ENCODE measurements around the gene NFIX.

The NFIX gene

GRCh38 chr19:13095934-13096927, 101.0 kb downstream of the NFIX start:
- H3K4me3 ChIP-seq (ENCODE audit: low read length), result no peak overlapping the region
- H3K27me3 ChIP-seq (ENCODE audit: control insufficient read depth, insufficient read depth, low read length), result no peaks in the 10 kb centered on the region
- peaks cover 37% of the 10 kb centered on the region for H3K4me1 ChIP-seq (ENCODE audit: control insufficient read depth, insufficient read depth, low read length)
- H3K9me3 ChIP-seq (ENCODE audit: control insufficient read depth, low read length), result no peaks in the 10 kb centered on the region
- H3K36me3 ChIP-seq (ENCODE audit: control insufficient read depth, insufficient read depth, low read length), result no peaks in the 10 kb centered on the region
- no peak overlapping the region for H3K9ac ChIP-seq (ENCODE audit: low read length)

- H3K9me3 ChIP-seq (ENCODE audit: control insufficient read depth, low read length), result no peaks in the 10 kb centered on the region
- no peaks in the 10 kb centered on the region for H3K36me3 ChIP-seq (ENCODE audit: control insufficient read depth, insufficient read depth, low read length)
- no peak overlapping the region for H3K9ac ChIP-seq (ENCODE audit: low read length)
- no peak overlapping the region for H3K4me3 ChIP-seq (ENCODE audit: low read length)
- no peaks in the 10 kb centered on the region for H3K27me3 ChIP-seq (ENCODE audit: control insufficient read depth, insufficient read depth, low read length)
- H3K4me1 ChIP-seq (ENCODE audit: control insufficient read depth, insufficient read depth, low read length), result peaks cover 45% of the 10 kb centered on the region
These were observed 101.8 kb downstream of the NFIX start for GRCh38 chr19:13097033-13097462.

- no peaks in the 10 kb centered on the region for H3K36me3 ChIP-seq (ENCODE audit: control insufficient read depth, insufficient read depth, low read length)
- no peak overlapping the region for H3K4me3 ChIP-seq (ENCODE audit: low read length)
- no peaks in the 10 kb centered on the region for H3K9me3 ChIP-seq (ENCODE audit: control insufficient read depth, low read length)
- H3K27me3 ChIP-seq (ENCODE audit: control insufficient read depth, insufficient read depth, low read length), result no peaks in the 10 kb centered on the region
- H3K9ac ChIP-seq (ENCODE audit: low read length), result no peak overlapping the region
- peaks cover 48% of the 10 kb centered on the region for H3K4me1 ChIP-seq (ENCODE audit: control insufficient read depth, insufficient read depth, low read length)
These were observed 102.4 kb downstream of the NFIX start for GRCh38 chr19:13097463-13098258.

- Histone ChIP-seq H3K4me1 (ENCODE audit: control insufficient read depth, insufficient read depth, low read length) (peaks cover 48% of the 10 kb centered on the region), H3K9me3 (ENCODE audit: control insufficient read depth, low read length) (no peaks in the 10 kb centered on the region), H3K36me3 (ENCODE audit: control insufficient read depth, insufficient read depth, low read length) (no peaks in the 10 kb centered on the region), H3K27me3 (ENCODE audit: control insufficient read depth, insufficient read depth, low read length) (no peaks in the 10 kb centered on the region), H3K4me3 (ENCODE audit: low read length) (no peak overlapping the region), H3K9ac (ENCODE audit: low read length) (peak overlapping the region; percentile 55)
These were observed 103.2 kb downstream of the NFIX start for GRCh38 chr19:13098277-13099072.

GRCh38 chr19:13099073-13099999, 104.1 kb downstream of the NFIX start:
- H3K9me3 ChIP-seq (ENCODE audit: control insufficient read depth, low read length), result no peaks in the 10 kb centered on the region
- no peak overlapping the region for H3K4me3 ChIP-seq (ENCODE audit: low read length)
- no peaks in the 10 kb centered on the region for H3K36me3 ChIP-seq (ENCODE audit: control insufficient read depth, insufficient read depth, low read length)
- H3K4me1 ChIP-seq (ENCODE audit: control insufficient read depth, insufficient read depth, low read length), result peaks cover 40% of the 10 kb centered on the region
- H3K9ac ChIP-seq (ENCODE audit: low read length), result peak overlapping the region; percentile 55
- H3K27me3 ChIP-seq (ENCODE audit: control insufficient read depth, insufficient read depth, low read length), result no peaks in the 10 kb centered on the region

GRCh38 chr19:13100031-13100588, 104.8 kb downstream of the NFIX start:
- peaks cover 39% of the 10 kb centered on the region for H3K4me1 ChIP-seq (ENCODE audit: control insufficient read depth, insufficient read depth, low read length)
- no peak overlapping the region for H3K4me3 ChIP-seq (ENCODE audit: low read length)
- no peaks in the 10 kb centered on the region for H3K36me3 ChIP-seq (ENCODE audit: control insufficient read depth, insufficient read depth, low read length)
- no peaks in the 10 kb centered on the region for H3K9me3 ChIP-seq (ENCODE audit: control insufficient read depth, low read length)
- H3K9ac ChIP-seq (ENCODE audit: low read length), result peak overlapping the region; percentile 55
- no peaks in the 10 kb centered on the region for H3K27me3 ChIP-seq (ENCODE audit: control insufficient read depth, insufficient read depth, low read length)

GRCh38 chr19:13100841-13101589, 105.7 kb downstream of the NFIX start:
- Histone ChIP-seq H3K36me3 (ENCODE audit: control insufficient read depth, insufficient read depth, low read length) (no peaks in the 10 kb centered on the region), H3K9me3 (ENCODE audit: control insufficient read depth, low read length) (no peaks in the 10 kb centered on the region), H3K9ac (ENCODE audit: low read length) (no peak overlapping the region), H3K4me3 (ENCODE audit: low read length) (no peak overlapping the region), H3K27me3 (ENCODE audit: control insufficient read depth, insufficient read depth, low read length) (no peaks in the 10 kb centered on the region), H3K4me1 (ENCODE audit: control insufficient read depth, insufficient read depth, low read length) (peaks cover 39% of the 10 kb centered on the region)

GRCh38 chr19:13101590-13102415, 106.5 kb downstream of the NFIX start:
- no peaks in the 10 kb centered on the region for H3K9me3 ChIP-seq (ENCODE audit: control insufficient read depth, low read length)
- peak overlapping the region; percentile 25 for H3K4me3 ChIP-seq (ENCODE audit: low read length)
- peak overlapping the region; percentile 54 for H3K9ac ChIP-seq (ENCODE audit: low read length)
- H3K36me3 ChIP-seq (ENCODE audit: control insufficient read depth, insufficient read depth, low read length), result no peaks in the 10 kb centered on the region
- peaks cover 39% of the 10 kb centered on the region for H3K4me1 ChIP-seq (ENCODE audit: control insufficient read depth, insufficient read depth, low read length)
- no peaks in the 10 kb centered on the region for H3K27me3 ChIP-seq (ENCODE audit: control insufficient read depth, insufficient read depth, low read length)

GRCh38 chr19:13102416-13102665, 107.1 kb downstream of the NFIX start:
- Histone ChIP-seq H3K4me1 (ENCODE audit: control insufficient read depth, insufficient read depth, low read length) (peaks cover 39% of the 10 kb centered on the region), H3K27me3 (ENCODE audit: control insufficient read depth, insufficient read depth, low read length) (no peaks in the 10 kb centered on the region), H3K9ac (ENCODE audit: low read length) (peak overlapping the region; percentile 54), H3K4me3 (ENCODE audit: low read length) (peak overlapping the region; percentile 25), H3K36me3 (ENCODE audit: control insufficient read depth, insufficient read depth, low read length) (no peaks in the 10 kb centered on the region), H3K9me3 (ENCODE audit: control insufficient read depth, low read length) (no peaks in the 10 kb centered on the region)
